ENCODE results near the gene PECR.

Gene PECR

GRCh38 chr2:216056739-216057138, 24.9 kb downstream of the PECR start:
- peaks cover 3 to 20% of the 10 kb centered on the region in 2 donors for H3K36me3 ChIP-seq (replicated peaks in 1 of 2; ENCODE audit: control insufficient read depth in 2 of 2, insufficient read depth in 2 of 2, low read length in 2 of 2)
- H3K4me2 ChIP-seq (ENCODE audit: insufficient read depth, low read length, poor library complexity, severe bottlenecking), result no peak overlapping the region
- H2BK120ac ChIP-seq (ENCODE audit: low read depth, low read length), result no peak overlapping the region
- no peak overlapping the region for H2BK15ac ChIP-seq (ENCODE audit: low read length)
- H2AK5ac ChIP-seq (ENCODE audit: low read depth, low read length), result no peak overlapping the region
- no peak overlapping the region for H4K91ac ChIP-seq (ENCODE audit: low read depth, low read length, poor library complexity)
- H3K23ac ChIP-seq (ENCODE audit: low read depth, low read length, poor library complexity), result no peak overlapping the region
- H3K14ac ChIP-seq (ENCODE audit: low read length), result no peak overlapping the region
- H4K8ac ChIP-seq (ENCODE audit: low read depth, low read length), result no peak overlapping the region
- peaks cover 0 to 7% of the 10 kb centered on the region in 2 donors for H3K9me3 ChIP-seq (replicated peaks in 1 of 2; ENCODE audit: control insufficient read depth in 2 of 2, insufficient read depth in 1 of 2, low read depth in 1 of 2, low read length in 2 of 2)
- no peak overlapping the region for H2AFZ ChIP-seq (ENCODE audit: low read length)
- no peak overlapping the region for H3K4me3 ChIP-seq (ENCODE audit: low read length in 2 of 2)
- no peak overlapping the region for H2BK5ac ChIP-seq (ENCODE audit: low read length)
- H3K4ac ChIP-seq (ENCODE audit: low read length), result no peak overlapping the region
- no peak overlapping the region for H2BK12ac ChIP-seq (ENCODE audit: low read length)
- DNase-seq (ENCODE audit: low spot score), result no peak
- no peaks in the 10 kb centered on the region for H3K27me3 ChIP-seq (ENCODE audit: control insufficient read depth in 3 of 3, insufficient read depth in 3 of 3, low read depth in 1 of 3, low read length in 3 of 3)
- H3K27ac ChIP-seq (replicated peaks; ENCODE audit: low read length), result no peak overlapping the region
- H3K9ac ChIP-seq (ENCODE audit: low read depth, low read length, poor library complexity), result no peak overlapping the region
- H3K18ac ChIP-seq (ENCODE audit: low read length), result no peak overlapping the region
- WGBS, 2 donors (ENCODE audit: extremely low coverage in 2 of 2, insufficient read length in 2 of 2, insufficient replicate concordance in 1 of 2), result no CpG with 5 or more reads among the region's 3 CpGs
- no peaks in the 10 kb centered on the region for H3K4me1 ChIP-seq (ENCODE audit: control insufficient read depth in 2 of 2, insufficient read depth in 1 of 2, low read depth in 1 of 2, low read length in 2 of 2)
- H3K79me1 ChIP-seq (ENCODE audit: low read depth, low read length), result no peaks in the 10 kb centered on the region

DNA sequence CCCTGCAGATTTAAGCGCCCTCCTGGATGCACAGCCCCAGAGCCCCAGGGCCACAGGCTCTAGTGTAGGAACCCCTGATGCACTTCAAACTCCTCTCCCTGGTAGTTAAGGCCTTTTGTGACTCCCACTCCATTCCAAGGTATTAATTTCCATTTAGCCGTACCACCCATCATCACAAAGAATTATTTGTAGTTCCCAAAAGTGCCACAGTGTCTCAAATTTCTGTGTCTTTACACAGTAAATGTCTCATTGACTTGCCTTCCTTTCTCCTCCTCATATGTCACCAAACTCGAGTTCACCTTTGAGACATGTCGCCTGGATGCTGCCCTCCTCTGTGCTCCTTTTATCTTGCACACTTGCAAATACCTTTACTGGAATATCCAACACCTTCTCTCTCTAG, 25.9 kb downstream of the PECR start:
- Histone ChIP-seq H3K36me3 (replicated peaks in 1 of 2; ENCODE audit: control insufficient read depth in 2 of 2, insufficient read depth in 2 of 2, low read length in 2 of 2) (peaks cover 3 to 15% of the 10 kb centered on the region in 2 donors), H3K9me3 (replicated peaks in 1 of 2; ENCODE audit: control insufficient read depth in 2 of 2, insufficient read depth in 1 of 2, low read depth in 1 of 2, low read length in 2 of 2) (peaks cover 0 to 7% of the 10 kb centered on the region in 2 donors), H3K23ac (ENCODE audit: low read depth, low read length, poor library complexity) (no peak overlapping the region), H2BK12ac (ENCODE audit: low read length) (no peak overlapping the region), H3K14ac (ENCODE audit: low read length) (no peak overlapping the region), H3K9ac (ENCODE audit: low read depth, low read length, poor library complexity) (no peak overlapping the region), H2BK5ac (ENCODE audit: low read length) (no peak overlapping the region), H3K18ac (ENCODE audit: low read length) (no peak overlapping the region), H3K79me1 (ENCODE audit: low read depth, low read length) (no peaks in the 10 kb centered on the region), H3K4ac (ENCODE audit: low read length) (no peak overlapping the region), H2BK15ac (ENCODE audit: low read length) (no peak overlapping the region), H2AFZ (ENCODE audit: low read length) (no peak overlapping the region), H4K91ac (ENCODE audit: low read depth, low read length, poor library complexity) (no peak overlapping the region), H2AK5ac (ENCODE audit: low read depth, low read length) (no peak overlapping the region), H3K27me3 (ENCODE audit: control insufficient read depth in 3 of 3, insufficient read depth in 3 of 3, low read depth in 1 of 3, low read length in 3 of 3) (no peaks in the 10 kb centered on the region), H3K4me2 (ENCODE audit: insufficient read depth, low read length, poor library complexity, severe bottlenecking) (no peak overlapping the region), H2BK120ac (ENCODE audit: low read depth, low read length) (no peak overlapping the region), H4K8ac (ENCODE audit: low read depth, low read length) (no peak overlapping the region), H3K4me3 (ENCODE audit: low read length in 2 of 2) (no peak overlapping the region), H3K27ac (replicated peaks; ENCODE audit: low read length) (no peak overlapping the region), H3K4me1 (ENCODE audit: control insufficient read depth in 2 of 2, insufficient read depth in 1 of 2, low read depth in 1 of 2, low read length in 2 of 2) (no peaks in the 10 kb centered on the region)
- no peak for DNase-seq (ENCODE audit: low spot score)
- no CpG with 5 or more reads among the region's 4 CpGs for WGBS, 2 donors (ENCODE audit: extremely low coverage in 2 of 2, insufficient read length in 2 of 2, insufficient replicate concordance in 1 of 2)

DNA sequence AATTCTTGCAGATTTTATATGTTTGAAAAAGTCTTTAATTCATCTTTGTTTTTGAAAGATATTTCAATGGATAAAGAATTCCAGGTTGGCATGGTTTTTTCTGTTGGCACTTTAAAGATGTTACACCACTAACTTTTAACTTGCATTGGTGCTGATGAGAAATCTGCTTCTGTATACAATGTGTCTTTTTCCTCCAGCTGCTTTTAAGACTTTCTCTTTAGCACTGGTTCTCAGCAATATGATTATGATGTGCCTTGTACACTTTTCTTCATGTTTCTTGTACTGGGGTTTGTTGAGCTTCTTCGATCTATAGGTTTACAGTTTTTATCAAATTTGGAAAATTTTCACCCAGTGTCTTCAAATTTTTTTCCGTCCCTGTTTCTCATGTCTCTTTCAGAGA, 29.2 kb downstream of the PECR start:
- no peaks in the 10 kb centered on the region for H3K9me3 ChIP-seq (replicated peaks in 1 of 2; ENCODE audit: control insufficient read depth in 2 of 2, insufficient read depth in 1 of 2, low read depth in 1 of 2, low read length in 2 of 2)
- no peak overlapping the region for H2AK5ac ChIP-seq (ENCODE audit: low read depth, low read length)
- no peak overlapping the region for H2BK15ac ChIP-seq (ENCODE audit: low read length)
- no CpG with 5 or more reads among the region's 2 CpGs for WGBS, 2 donors (ENCODE audit: extremely low coverage in 2 of 2, insufficient read length in 2 of 2, insufficient replicate concordance in 1 of 2)
- H3K27me3 ChIP-seq (ENCODE audit: control insufficient read depth in 3 of 3, insufficient read depth in 3 of 3, low read depth in 1 of 3, low read length in 3 of 3), result no peaks in the 10 kb centered on the region
- H4K8ac ChIP-seq (ENCODE audit: low read depth, low read length), result no peak overlapping the region
- no peak overlapping the region for H3K4ac ChIP-seq (ENCODE audit: low read length)
- no peak overlapping the region for H2BK12ac ChIP-seq (ENCODE audit: low read length)
- H2BK5ac ChIP-seq (ENCODE audit: low read length), result no peak overlapping the region
- H3K9ac ChIP-seq (ENCODE audit: low read depth, low read length, poor library complexity), result no peak overlapping the region
- H3K79me1 ChIP-seq (ENCODE audit: low read depth, low read length), result no peaks in the 10 kb centered on the region
- H3K4me3 ChIP-seq (ENCODE audit: low read length in 2 of 2), result no peak overlapping the region
- no peak overlapping the region for H3K14ac ChIP-seq (ENCODE audit: low read length)
- no peak overlapping the region for H3K18ac ChIP-seq (ENCODE audit: low read length)
- no peak overlapping the region for H3K4me2 ChIP-seq (ENCODE audit: insufficient read depth, low read length, poor library complexity, severe bottlenecking)
- no peak overlapping the region for H3K23ac ChIP-seq (ENCODE audit: low read depth, low read length, poor library complexity)
- peaks cover 0 to 22% of the 10 kb centered on the region in 2 donors for H3K36me3 ChIP-seq (replicated peaks in 1 of 2; ENCODE audit: control insufficient read depth in 2 of 2, insufficient read depth in 2 of 2, low read length in 2 of 2)
- no peak for DNase-seq (ENCODE audit: low spot score)
- H4K91ac ChIP-seq (ENCODE audit: low read depth, low read length, poor library complexity), result no peak overlapping the region
- no peak overlapping the region for H3K27ac ChIP-seq (replicated peaks; ENCODE audit: low read length)
- peaks cover 0 to 2% of the 10 kb centered on the region in 2 donors for H3K4me1 ChIP-seq (ENCODE audit: control insufficient read depth in 2 of 2, insufficient read depth in 1 of 2, low read depth in 1 of 2, low read length in 2 of 2)
- H2AFZ ChIP-seq (ENCODE audit: low read length), result no peak overlapping the region
- no peak overlapping the region for H2BK120ac ChIP-seq (ENCODE audit: low read depth, low read length)

GRCh38 chr2:216051350-216051749, 30.3 kb downstream of the PECR start:
- no peak overlapping the region for H3K9ac ChIP-seq (ENCODE audit: low read depth, low read length, poor library complexity)
- H4K91ac ChIP-seq (ENCODE audit: low read depth, low read length, poor library complexity), result no peak overlapping the region
- no peak overlapping the region for H2AK5ac ChIP-seq (ENCODE audit: low read depth, low read length)
- WGBS, 2 donors (ENCODE audit: extremely low coverage in 2 of 2, insufficient read length in 2 of 2, insufficient replicate concordance in 1 of 2), result no CpG with 5 or more reads among the region's 3 CpGs
- H3K36me3 ChIP-seq (replicated peaks in 1 of 2; ENCODE audit: control insufficient read depth in 2 of 2, insufficient read depth in 2 of 2, low read length in 2 of 2), result peaks cover 0 to 29% of the 10 kb centered on the region in 2 donors
- no peak overlapping the region for H3K4ac ChIP-seq (ENCODE audit: low read length)
- no peak overlapping the region for H3K4me3 ChIP-seq (ENCODE audit: low read length in 2 of 2)
- no peak overlapping the region for H2AFZ ChIP-seq (ENCODE audit: low read length)
- H2BK5ac ChIP-seq (ENCODE audit: low read length), result no peak overlapping the region
- H3K4me1 ChIP-seq (ENCODE audit: control insufficient read depth in 2 of 2, insufficient read depth in 1 of 2, low read depth in 1 of 2, low read length in 2 of 2), result peaks cover 0 to 2% of the 10 kb centered on the region in 2 donors
- H2BK15ac ChIP-seq (ENCODE audit: low read length), result no peak overlapping the region
- no peaks in the 10 kb centered on the region for H3K9me3 ChIP-seq (replicated peaks in 1 of 2; ENCODE audit: control insufficient read depth in 2 of 2, insufficient read depth in 1 of 2, low read depth in 1 of 2, low read length in 2 of 2)
- no peak overlapping the region for H3K14ac ChIP-seq (ENCODE audit: low read length)
- no peak overlapping the region for H2BK120ac ChIP-seq (ENCODE audit: low read depth, low read length)
- H3K27me3 ChIP-seq (ENCODE audit: control insufficient read depth in 3 of 3, insufficient read depth in 3 of 3, low read depth in 1 of 3, low read length in 3 of 3), result no peaks in the 10 kb centered on the region
- no peak overlapping the region for H3K4me2 ChIP-seq (ENCODE audit: insufficient read depth, low read length, poor library complexity, severe bottlenecking)
- H3K27ac ChIP-seq (replicated peaks; ENCODE audit: low read length), result no peak overlapping the region
- H3K18ac ChIP-seq (ENCODE audit: low read length), result no peak overlapping the region
- H4K8ac ChIP-seq (ENCODE audit: low read depth, low read length), result no peak overlapping the region
- no peak overlapping the region for H2BK12ac ChIP-seq (ENCODE audit: low read length)
- no peak for DNase-seq (ENCODE audit: low spot score)
- H3K79me1 ChIP-seq (ENCODE audit: low read depth, low read length), result no peaks in the 10 kb centered on the region
- H3K23ac ChIP-seq (ENCODE audit: low read depth, low read length, poor library complexity), result no peak overlapping the region

Measured in neuronal stem cell (in vitro differentiated cells).